Measurements from ENCODE around the gene SPARCL1.
"Not testable (repeated sequence)": the region's sequence is repeated elsewhere in the genome, so short reads cannot be mapped to it uniquely, and the experiment has no call there.

DNA sequence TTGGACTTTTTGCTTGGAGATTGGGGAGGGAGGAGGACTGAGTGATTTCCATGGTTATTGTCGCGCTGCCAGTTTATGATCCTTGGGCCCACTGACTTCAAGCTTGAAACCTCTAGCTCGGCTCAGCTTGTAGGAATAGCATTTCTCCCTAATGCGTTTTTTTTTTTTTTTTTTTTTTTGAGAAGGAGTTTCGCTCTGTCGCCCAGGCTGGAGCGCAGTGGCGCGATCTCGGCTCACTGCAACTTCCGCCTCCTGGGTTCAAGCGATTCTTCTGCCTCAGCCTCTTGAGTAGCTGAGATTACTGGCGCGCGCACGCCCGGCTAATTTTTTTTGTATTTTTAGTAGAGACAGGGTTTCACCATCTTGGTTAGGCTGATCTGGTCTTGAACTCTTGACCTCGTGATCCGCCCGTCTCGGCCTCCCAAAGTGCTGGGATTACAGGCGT is 105.1 kb downstream of the SPARCL1 start:
- TF ChIP-seq, protein P1, sequence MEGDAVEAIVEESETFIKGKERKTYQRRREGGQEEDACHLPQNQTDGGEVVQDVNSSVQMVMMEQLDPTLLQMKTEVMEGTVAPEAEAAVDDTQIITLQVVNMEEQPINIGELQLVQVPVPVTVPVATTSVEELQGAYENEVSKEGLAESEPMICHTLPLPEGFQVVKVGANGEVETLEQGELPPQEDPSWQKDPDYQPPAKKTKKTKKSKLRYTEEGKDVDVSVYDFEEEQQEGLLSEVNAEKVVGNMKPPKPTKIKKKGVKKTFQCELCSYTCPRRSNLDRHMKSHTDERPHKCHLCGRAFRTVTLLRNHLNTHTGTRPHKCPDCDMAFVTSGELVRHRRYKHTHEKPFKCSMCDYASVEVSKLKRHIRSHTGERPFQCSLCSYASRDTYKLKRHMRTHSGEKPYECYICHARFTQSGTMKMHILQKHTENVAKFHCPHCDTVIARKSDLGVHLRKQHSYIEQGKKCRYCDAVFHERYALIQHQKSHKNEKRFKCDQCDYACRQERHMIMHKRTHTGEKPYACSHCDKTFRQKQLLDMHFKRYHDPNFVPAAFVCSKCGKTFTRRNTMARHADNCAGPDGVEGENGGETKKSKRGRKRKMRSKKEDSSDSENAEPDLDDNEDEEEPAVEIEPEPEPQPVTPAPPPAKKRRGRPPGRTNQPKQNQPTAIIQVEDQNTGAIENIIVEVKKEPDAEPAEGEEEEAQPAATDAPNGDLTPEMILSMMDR (conservative IDR thresholded peaks at IDR 0.05; ENCODE audit: low read length): not testable (repeated sequence)
- not testable (repeated sequence) for TF ChIP-seq EZH2phosphoT487 (IDR thresholded peaks at IDR 0.05; ENCODE audit: borderline replicate concordance, low read depth, low read length)

All from OCI-LY7 (cell line).